Adrenal gland (tissue), 5 donors: ENCODE results near the gene SLC28A1.

ENCODE experiments used
- CTCF ChIP-seq, 6 experiments: fragments of 450-650 bp in 4 of 6; fragments of 200-600 bp in 2 of 6; sonication (generic) in 1 of 6; IDR thresholded peaks; 1 replicate in 5 of 6; 2 replicates in 1 of 6; pipeline versions ENCODE4 v1.5.1 to v1.8.0; 2016 to 2021; ENCODE audit warnings: antibody characterized with exemption in 6 of 6, mild to moderate bottlenecking in 2 of 6, moderate library complexity in 1 of 6
- POLR2A ChIP-seq, 2 donors: fragments of 450-650 bp; IDR thresholded peaks; one replicate each; pipeline ENCODE4 v1.6.1; 2017; ENCODE audit warnings: antibody characterized with exemption in 2 of 2, mild to moderate bottlenecking in 2 of 2, moderate library complexity in 1 of 2
- donor health status: DM: no; HTN: no; CAD: no.

- TF ChIP-seq CTCF (IDR thresholded peaks at IDR 0.05) = no peak
- TF ChIP-seq POLR2A (IDR thresholded peaks at IDR 0.05) = no peak
Measured at GRCh38 chr15:84898761-84899160, 14.3 kb downstream of the SLC28A1 start.
